GM12872 (cell line): ENCODE data around the gene LAMB1.

Experiments used
- CTCF ChIP-seq: IDR thresholded peaks from 3 replicates; pipeline ENCODE4 v1.5.1; 2011; ENCODE audit warnings: low read depth, mild to moderate bottlenecking, low read length, moderate library complexity; ENCODE audit not compliant: insufficient read depth

LAMB1 gene

GRCh38 chr7:107975394-107976013 is 27.5 kb downstream of the LAMB1 start:
- no peak for TF ChIP-seq CTCF

GRCh38 chr7:107973861-107974260 is 29.1 kb downstream of the LAMB1 start:
- no peak for TF ChIP-seq CTCF

GRCh38 chr7:107972941-107973376 is 30.0 kb downstream of the LAMB1 start:
- no peak for TF ChIP-seq CTCF

- TF ChIP-seq CTCF, result no peak
Measured at GRCh38 chr7:107972075-107972482, 30.9 kb downstream of the LAMB1 start.

GRCh38 chr7:107971613-107972012 is 31.3 kb downstream of the LAMB1 start:
- TF ChIP-seq CTCF, result no peak

GRCh38 chr7:107971100-107971499 is 31.9 kb downstream of the LAMB1 start:
- TF ChIP-seq CTCF, result no peak

- no peak for TF ChIP-seq CTCF
Measured at GRCh38 chr7:107969856-107970255, 33.1 kb downstream of the LAMB1 start.
